HG03103 (cell line): ENCODE results near the gene OR7A5.
"Not testable (repeated sequence)": the region's sequence is repeated elsewhere in the genome, so short reads cannot be mapped to it uniquely, and the experiment has no call there.

Experiments used
- ATAC-seq: cut with Tn5 transposase; IDR thresholded peaks from one replicate; pipeline ENCODE4 v1.9.1; 2021; ENCODE audit warnings: low read depth; ENCODE audit not compliant: unreplicated experiment

Gene OR7A5

GRCh38 chr19:14835011-14835410 lies at the start of gene OR7A5, which contains the start of gene OR7C1:
TSS of gene OR7A5 (minus strand) at chr19:14835185. CDS start at chr19:14828241, 6,944 bp downstream.
TSS of gene OR7C1 (minus strand) at chr19:14835185. CDS start at chr19:14800136, 35,049 bp downstream.
- no peak for ATAC-seq

DNA sequence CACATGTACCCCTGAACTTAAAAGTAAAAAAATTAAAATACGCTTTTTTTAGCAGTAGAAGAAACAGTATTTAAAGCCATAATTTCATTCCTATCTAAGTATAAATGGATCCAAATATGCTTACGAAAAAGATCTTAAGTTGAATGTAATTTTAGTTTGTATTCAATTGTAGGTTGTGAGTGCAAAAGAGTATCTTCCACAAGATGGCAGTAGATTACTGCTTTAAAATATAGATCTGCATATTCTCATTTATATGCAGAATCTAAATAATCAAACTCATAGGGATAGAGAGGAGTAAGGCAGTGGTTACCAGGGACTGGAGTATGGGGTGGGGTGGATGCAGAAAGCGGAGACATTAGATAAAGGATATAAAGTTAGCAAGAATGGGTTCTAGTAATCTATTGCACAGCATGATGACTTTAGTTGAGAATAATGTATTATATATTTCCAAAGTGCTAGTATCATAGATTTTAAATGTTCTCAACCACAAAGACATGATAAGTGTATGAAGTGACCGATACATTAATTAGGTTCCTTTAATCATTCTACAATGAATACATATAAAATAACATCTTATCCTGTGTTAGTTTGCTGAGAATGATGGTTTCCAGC lies 36.7 kb upstream of the OR7A5 start:
- ATAC-seq = no peak

- no peak for ATAC-seq
Measured at GRCh38 chr19:14868497-14868896, 33.5 kb upstream of the OR7A5 start.

- no peak for ATAC-seq
Measured at GRCh38 chr19:14848822-14849221, 13.8 kb upstream of the OR7A5 start, which contains the start of gene OR7A10. TSS of gene OR7A10 (minus strand) at chr19:14848922. CDS start at chr19:14841877, 7,045 bp downstream.

DNA sequence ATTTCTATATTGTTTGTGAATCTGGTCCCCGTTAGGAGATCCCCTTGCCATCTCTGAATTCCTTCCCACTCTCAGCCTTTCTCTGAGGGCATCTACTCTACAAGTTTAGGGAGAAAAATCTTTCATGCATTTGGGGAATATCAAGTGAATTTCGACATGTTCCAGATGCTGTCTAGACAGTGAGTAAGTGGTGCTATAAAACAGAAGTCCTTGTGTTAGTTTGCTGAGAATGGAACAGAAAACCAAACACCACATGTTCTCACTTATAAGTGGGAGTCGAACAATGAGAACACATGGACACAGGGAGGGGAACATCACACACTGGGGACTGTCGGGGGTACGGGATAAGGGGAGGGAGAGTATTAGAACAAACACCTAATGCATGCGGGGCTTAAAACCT lies 8.6 kb upstream of the OR7A5 start:
- no peak for ATAC-seq

GRCh38 chr19:14843169-14843568 lies 8.2 kb upstream of the OR7A5 start:
- no peak for ATAC-seq

GRCh38 chr19:14840206-14840605 lies 5.2 kb upstream of the OR7A5 start:
- ATAC-seq = no peak

GRCh38 chr19:14837391-14837790 lies 2.4 kb upstream of the OR7A5 start:
- ATAC-seq = no peak

DNA sequence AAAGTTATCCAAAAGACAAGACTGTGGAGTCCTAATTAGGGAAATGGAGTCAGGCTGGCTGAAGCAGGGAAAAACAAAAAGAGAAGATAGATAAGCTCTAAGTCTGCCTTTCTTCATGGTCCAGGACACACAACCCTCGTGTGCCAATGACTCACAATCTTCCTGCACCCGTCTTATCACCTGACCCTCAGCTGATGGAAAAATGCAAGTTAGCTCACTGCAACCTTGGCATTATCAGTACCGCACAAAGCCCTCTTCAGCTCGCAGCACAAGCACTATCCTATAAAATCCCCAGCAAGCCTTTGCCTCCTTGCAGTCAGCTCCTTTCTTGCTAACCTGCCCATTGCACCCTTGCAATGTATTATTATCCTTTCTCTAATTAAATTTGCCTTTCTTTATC lies 4.3 kb downstream of the OR7A5 start:
- no peak for ATAC-seq

- no peak for ATAC-seq
Measured at GRCh38 chr19:14826006-14826405, 9.0 kb downstream of the OR7A5 start.

- no peak for ATAC-seq
Measured at GRCh38 chr19:14821937-14822336, 13.0 kb downstream of the OR7A5 start.

DNA sequence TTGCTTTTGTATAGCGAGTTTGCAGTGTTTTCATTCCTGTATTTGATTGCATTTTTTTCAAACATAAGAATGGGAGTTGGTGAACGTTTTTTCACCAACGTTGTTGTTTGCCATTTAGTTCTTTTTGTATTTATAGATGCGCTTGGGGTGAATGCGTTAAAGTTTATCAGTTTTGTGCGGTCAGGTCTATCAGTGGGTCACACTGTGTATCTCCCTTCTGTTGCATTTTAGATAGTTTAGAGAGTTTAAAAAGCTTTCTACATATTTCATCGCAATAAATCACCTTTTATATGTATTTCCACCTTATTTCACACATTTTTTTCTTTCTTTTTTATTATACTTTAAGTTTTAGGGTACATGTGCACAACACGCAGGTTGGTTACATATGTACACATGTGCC lies 16.4 kb downstream of the OR7A5 start:
- no peak for ATAC-seq

- no peak for ATAC-seq
Measured at GRCh38 chr19:14817052-14817451, 17.9 kb downstream of the OR7A5 start.

DNA sequence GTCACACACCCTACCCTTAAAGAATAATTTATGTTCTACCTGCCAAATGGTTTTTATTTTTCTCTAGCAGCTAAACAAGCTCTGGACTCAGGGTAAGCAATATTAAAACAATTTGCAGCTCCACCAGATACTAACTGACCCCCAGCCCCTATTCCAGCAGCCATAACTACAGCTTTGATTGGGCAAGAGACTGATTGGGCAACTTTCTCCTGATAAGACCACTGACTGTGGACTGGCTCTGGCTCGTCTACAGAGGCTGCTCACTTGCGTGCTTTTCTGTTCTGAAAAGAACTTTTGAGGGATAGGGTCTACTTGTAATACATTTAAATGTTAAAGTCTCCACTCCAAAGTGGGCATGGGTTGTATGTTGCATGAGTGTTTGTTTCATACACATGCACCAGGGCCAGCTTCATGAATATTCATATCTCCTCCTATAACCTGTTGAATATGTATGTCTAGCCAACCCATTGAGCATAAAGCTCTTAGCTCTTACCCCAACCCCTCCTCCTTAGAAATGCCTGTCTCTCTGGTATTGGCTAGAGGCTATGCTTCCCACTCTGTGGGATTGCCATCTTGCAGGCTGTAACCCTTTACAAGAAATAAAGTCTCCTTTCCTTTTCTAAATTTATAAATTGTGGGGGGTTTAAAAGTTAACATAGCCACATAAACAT lies 19.9 kb downstream of the OR7A5 start:
- ATAC-seq = no peak

GRCh38 chr19:14809272-14810057 lies 25.5 kb downstream of the OR7A5 start:
- no peak for ATAC-seq

- ATAC-seq = no peak
Measured at GRCh38 chr19:14804765-14805164, 30.2 kb downstream of the OR7A5 start.

DNA sequence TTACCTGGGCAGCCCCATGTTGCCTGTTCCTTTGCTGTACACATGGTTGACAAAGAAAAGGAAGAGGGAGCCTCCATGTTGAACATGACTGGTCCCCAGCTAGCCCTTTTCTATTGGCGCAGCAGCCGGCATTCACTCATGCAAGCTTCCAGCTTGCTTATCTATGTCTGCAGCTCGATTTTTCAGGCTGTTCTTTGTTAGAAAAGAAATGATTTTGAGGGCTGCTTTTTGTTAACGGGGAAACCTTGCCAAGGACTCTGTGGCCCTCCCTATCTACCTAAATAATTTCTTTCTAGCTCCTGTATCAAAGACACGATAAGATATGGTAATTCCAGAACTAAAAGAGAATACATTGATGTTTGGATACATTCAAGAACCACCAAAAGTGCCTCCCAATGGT lies 36.2 kb downstream of the OR7A5 start:
- no peak for ATAC-seq

DNA sequence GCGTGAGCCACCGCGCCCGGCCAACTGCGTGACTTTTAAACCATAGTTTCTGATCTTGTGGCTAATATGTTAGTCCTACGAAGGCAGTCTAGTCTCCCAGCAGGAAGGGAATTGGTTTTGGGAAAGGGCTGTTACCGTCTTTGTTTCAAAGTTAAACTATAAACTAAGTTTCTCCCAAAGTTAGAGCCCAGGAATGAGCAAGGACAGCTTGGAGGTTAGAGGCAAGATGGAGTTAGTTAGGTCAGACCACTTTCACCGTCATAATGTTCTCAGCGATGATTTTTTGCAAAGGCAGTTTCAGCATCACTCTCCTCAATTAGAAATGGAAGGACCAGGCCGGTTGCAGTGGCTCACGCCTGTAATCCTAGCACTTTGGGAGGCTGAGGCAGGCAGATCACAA lies 39.0 kb downstream of the OR7A5 start:
- no peak for ATAC-seq

DNA sequence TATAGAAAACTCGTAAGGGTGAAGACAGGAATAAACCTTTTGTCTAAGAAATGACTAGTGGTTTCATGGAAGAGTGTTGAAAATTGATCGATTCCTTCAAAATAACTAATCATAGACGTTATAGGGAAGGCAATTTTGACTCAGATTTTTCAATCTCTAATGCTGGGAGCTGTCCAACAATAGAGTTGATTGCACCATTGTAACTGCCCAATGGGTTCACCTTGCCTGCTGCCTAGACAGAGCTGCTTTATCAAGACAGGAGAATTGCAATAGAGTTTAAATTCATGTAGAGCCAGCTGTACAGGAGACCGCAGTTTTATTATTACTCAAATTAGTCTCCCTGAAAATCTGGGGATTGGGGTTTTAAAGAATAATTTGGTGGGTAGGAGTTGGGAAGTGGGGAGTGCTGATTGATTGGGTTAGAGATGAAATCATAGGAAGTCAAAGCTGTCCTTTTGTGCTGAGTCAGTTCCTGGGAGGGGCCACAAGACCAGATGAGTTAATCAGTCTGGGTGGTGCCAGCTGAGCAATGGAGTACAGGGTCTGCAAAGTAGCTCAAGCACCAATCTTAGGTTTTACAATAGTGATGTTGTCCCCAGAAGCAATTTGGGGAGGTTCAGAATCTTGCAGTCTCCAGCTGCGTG lies 39.8 kb downstream of the OR7A5 start:
- no peak for ATAC-seq

DNA sequence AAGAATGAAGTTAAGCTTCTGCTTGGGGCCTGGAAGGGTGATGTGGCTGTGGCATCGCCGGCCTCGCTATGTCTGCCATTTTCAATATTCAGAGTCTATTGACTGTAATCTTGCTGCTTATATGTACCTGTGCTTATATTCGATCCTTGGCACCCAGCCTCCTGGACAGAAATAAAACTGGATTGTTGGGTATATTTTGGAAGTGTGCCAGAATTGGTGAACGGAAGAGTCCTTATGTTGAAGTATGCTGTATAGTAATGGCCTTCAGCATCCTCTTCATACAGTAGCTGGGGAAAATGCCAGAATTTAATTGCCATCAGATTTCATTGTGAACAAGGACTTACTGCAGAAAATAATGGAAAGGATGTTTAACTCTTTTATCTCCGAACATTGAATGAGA lies 42.7 kb downstream of the OR7A5 start:
- not testable (repeated sequence) for ATAC-seq

DNA sequence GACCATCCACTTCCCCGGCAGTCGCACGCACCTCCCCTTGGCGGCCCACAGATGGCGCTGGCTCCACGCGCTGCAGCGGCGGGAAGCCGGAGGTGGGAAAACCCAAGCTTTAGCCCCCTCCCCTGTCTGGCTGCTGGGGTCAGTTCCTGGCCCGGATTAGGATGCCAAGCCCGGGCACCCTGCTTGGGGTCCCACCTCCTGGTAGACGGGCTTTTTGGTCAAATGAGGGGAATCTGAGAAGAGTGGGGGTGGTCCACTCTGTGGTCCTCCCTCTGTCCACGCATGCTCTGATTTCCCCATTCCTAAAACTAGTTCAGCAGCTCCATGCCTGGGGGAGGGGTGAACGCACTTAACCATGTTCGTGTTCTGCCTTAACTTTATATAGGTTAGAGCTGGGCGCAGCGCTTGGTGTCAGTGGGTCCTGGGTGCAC lies 48.5 kb downstream of the OR7A5 start:
- ATAC-seq = no peak
